ENCODE results near the gene C1orf216.
"Not testable (repeated sequence)": the region's sequence is repeated elsewhere in the genome, so short reads cannot be mapped to it uniquely, and the experiment has no call there.

Gene C1orf216

DNA sequence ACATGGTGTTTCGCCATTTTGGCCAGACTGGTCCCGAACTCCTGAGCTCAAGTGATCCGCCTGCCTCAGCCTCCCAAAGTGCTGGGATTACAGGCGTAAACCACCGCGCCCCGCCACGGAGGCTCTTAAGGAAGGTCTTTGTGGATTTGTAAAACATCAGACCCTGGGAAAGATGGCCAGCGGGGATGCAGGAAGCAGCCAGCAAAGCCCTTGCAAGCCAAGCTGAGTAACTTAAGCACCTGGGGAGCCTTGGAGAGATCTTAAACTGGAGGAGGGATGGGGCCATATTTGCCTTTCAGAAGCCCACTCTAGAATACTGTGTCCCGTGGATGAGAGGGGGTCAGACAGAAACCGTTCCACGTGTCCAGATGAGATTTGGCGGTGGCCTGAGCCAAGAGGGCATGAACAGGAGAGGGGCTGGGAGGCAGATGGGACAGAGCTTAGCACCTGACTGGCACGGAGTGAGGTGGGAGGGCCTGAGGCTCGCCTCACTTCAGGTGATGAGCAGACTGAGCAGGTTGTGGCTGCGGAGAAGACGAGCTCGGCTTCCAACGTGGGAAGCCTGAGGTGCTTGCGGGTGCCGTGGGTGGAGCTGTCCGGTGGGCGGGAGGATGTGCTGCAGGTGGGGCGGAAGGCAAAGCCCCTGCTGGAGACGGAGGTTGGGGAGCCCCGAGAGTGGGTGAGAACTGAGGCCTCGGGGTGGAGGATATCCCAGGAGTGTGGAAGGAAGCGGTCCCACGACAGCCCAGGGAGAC is 11.7 kb downstream of the C1orf216 start:
- DNase-seq (ENCODE audit: low spot score): no peak

- DNase-seq (ENCODE audit: low spot score): no peak
These were observed 16.2 kb downstream of the C1orf216 start for GRCh38 chr1:35702508-35702907.

DNA sequence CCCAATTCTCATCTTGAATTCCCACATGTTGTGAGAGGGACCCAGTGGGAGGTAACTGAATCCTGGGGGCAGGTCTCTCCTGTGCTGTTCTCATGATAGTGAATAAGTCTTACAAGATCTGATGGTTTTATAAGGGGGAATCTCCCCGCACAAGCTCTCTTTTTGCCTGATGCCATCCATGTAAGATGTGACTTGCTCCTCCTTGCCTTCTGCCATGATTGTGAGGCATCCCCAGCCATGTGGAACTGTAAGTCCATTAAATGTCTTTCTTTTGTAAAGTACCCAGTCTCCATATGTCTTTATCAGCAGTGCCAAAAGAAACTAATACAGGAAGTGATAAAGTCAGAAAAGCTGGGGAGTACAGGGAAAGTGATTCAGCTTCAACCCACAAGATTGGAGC is 19.5 kb downstream of the C1orf216 start:
- not testable (repeated sequence) for DNase-seq (ENCODE audit: low spot score)

- no peak for DNase-seq (ENCODE audit: low spot score)
These were observed 26.4 kb downstream of the C1orf216 start for GRCh38 chr1:35692317-35692716.

GRCh38 chr1:35691571-35692220 is 27.0 kb downstream of the C1orf216 start:
- DNase-seq (ENCODE audit: low spot score): no peak

DNA sequence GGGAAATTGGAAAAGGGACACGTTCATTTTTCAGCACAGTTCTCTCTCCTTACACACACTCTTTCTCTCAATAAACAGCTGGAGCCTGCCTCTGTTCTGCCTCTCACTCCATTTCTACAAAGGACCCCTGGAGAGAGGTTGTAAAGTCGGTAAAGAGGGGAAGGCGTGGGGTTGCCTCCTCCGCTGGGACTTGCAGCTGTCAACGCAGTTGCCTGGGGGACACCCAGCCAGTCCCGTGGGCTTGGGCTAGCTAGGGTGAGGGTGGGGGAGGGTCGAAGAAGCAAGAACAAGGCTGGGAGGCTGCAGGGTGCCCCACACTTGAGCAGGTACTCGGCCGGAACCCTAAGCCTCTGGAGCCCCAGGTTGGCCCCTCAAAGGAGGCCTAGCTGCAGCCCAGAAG is 27.6 kb downstream of the C1orf216 start:
- no peak for DNase-seq (ENCODE audit: low spot score)

DNA sequence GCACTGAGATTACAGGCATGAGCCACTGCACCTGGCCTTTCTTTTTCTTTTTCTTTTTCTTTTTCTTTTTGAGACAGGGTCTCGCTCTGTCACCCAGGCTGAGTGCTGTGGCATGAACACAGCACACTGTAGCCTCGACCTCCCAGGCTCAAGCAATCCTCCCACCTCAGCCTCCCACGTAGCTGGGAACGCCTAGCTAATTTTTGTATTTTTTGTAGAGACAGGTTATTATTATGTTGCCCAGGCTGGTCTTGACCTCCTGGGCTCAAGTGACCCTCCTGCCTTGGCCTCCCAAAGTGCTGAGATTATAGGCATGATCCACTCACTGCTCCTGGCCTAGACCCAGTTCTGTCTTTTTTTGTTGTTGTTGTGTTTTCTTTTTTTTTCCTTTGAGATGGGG is 28.6 kb downstream of the C1orf216 start:
- DNase-seq (ENCODE audit: low spot score): not testable (repeated sequence)

GRCh38 chr1:35688161-35688560 is 30.5 kb downstream of the C1orf216 start:
- DNase-seq (ENCODE audit: low spot score): no peak

DNA sequence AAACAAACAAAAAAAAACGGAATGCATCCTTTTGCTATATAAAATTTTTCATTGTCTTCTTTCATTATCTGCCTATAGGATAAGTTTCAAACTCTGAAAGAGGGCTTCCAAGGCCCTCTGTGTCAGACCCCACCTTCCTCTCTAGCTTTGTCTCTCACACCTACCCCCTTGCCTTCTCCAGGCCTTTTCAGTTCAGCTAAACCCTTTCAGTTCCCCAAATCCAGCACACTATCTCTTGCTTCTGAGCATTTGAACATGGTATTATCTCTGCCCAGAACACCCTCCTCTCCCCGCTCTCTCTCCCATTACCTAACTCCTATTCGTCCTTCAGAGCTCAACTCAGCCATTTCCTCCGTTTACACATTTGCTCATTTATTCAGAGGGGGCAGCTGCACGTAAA is 35.7 kb downstream of the C1orf216 start:
- DNase-seq (ENCODE audit: low spot score): no peak

DNA sequence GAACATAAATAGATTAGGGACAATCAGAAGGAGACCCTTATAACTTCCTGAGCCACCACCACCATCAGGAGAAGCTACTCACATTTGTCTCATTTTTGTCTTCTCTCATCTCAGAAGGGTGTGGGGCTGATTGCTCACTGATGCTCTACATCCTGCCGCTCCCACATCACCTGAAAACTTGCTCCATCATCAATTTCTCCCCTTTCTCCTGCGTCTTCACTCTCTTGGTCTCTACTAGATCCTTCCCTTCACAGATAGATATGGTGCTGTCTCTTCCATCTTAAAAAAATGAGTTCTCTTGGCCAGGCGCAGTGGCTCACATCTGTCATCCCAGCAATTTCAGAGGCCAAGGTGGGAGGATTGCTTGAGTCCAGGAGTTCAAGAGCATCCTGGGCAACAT is 38.4 kb downstream of the C1orf216 start:
- DNase-seq (ENCODE audit: low spot score): no peak

DNA sequence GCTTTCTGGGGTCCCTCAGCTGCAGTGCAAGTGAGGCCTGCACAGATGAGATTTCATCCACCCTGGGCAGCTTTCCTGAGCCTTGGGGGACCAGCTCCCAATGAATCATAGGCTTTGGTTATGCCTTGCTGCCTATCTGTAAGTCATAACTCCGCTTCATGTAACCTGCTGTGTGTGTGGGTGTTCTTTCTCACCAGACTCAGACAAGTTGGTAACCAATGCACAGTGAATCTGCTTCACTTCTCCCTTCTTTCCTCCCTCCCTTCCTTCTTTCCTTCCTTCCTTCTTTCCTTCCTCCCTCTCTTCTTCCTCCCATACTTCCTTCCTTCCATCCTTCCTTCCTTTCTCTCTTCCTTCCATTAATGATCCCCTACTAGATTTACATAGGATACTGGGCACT is 42.9 kb downstream of the C1orf216 start:
- DNase-seq (ENCODE audit: low spot score): no peak

DNA sequence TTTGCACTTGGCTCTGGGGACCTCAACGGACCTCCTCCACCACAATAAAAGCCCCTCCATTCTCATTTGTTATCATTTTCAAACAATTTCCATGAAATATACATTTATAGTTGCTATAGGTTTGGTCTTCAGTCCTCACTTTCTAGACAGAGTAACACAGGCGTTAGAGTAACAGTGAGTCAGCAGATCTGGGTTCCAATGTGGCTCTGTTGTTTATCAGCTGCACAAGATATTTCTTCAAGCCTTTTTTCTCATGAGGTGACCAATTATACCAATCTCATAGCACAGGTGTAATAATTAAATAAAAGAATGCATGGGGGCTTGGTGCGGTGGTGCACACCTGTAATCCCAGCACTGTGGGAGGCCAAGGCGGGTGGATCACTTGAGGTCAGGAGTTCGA is 44.6 kb downstream of the C1orf216 start:
- no peak for DNase-seq (ENCODE audit: low spot score)

DNA sequence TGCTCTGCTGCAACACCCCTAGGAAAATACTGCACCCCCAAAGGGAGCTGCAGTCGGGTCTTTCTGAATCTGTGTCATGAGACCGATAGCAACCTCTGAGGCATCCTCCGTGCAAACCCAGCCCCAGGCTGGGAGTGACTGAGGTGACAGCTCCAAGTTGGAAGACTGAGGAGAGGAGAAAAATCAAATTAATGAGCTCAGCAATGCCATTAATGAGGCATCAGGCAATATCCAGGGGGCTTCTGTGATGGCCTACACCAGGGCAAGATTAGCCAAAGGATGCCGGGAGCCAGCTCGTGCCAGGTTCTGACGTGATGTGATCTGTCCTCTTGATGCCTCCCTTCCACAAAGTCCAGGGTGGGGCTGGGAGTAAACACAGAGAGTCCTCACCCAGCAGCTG is 46.6 kb downstream of the C1orf216 start:
- DNase-seq (ENCODE audit: low spot score): no peak

DNA sequence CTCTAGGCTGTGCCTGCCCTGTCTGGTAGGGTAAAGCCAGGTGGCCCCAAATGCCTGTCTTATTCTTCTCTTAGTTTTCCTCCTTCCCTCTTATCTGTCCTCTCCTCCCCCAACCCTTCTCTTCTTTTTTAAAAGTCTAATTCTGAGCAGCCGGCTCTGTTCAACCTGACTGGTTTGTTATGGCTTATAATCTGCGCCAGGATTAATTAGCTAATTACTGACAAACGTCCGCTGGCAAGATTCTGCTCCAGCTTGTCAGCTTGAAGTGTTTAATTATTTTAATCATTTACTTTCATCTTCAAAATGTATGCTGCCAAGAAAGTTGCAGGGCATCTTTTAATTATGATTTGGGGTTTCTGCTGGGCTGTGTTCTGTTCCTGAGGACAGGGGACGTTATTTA is 50.2 kb downstream of the C1orf216 start:
- DNase-seq (ENCODE audit: low spot score): no peak

DNA sequence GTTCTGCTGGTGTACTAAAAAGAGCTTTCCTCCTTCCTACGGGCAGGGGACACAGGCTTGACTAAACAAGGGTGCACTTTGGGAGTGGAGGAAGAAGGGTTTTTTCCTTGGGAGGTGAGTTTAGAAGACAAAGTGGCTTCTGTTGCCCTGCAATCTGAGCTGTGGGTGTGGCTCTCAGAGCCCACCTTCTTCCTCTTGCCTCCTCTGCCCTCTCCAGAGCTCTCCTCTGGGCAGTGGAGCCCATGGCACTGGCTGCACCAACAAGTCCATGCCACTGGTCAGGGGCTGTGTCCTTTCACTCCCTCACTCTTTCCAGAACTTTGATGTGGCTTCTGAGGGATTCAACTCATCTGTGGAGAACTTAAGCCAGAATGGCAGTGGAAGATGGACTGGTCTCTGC is 51.8 kb downstream of the C1orf216 start:
- DNase-seq (ENCODE audit: low spot score): no peak

- no peak for DNase-seq (ENCODE audit: low spot score)
These were observed 52.5 kb downstream of the C1orf216 start for GRCh38 chr1:35666216-35666615.

Data from AG20443 (cell line).